Amniotic epithelial cell (primary cell): ENCODE data around the gene GBX1.

ENCODE experiments used
- DNase-seq: peaks from one replicate; pipeline ENCODE4 v3.0.0-alpha.2; 2010; ENCODE audit warnings: low read depth

Gene GBX1

GRCh38 chr7:151173386-151174245 lies 6.1 kb upstream of the GBX1 start:
- no peak for DNase-seq

GRCh38 chr7:151172273-151173141 lies 5.0 kb upstream of the GBX1 start:
- peak; percentile 35 for DNase-seq

GRCh38 chr7:151168787-151169162 lies 1.3 kb upstream of the GBX1 start:
- DNase-seq, result no peak

- DNase-seq, result no peak
These were observed 701 bp upstream of the GBX1 start for GRCh38 chr7:151168003-151168786.

DNA sequence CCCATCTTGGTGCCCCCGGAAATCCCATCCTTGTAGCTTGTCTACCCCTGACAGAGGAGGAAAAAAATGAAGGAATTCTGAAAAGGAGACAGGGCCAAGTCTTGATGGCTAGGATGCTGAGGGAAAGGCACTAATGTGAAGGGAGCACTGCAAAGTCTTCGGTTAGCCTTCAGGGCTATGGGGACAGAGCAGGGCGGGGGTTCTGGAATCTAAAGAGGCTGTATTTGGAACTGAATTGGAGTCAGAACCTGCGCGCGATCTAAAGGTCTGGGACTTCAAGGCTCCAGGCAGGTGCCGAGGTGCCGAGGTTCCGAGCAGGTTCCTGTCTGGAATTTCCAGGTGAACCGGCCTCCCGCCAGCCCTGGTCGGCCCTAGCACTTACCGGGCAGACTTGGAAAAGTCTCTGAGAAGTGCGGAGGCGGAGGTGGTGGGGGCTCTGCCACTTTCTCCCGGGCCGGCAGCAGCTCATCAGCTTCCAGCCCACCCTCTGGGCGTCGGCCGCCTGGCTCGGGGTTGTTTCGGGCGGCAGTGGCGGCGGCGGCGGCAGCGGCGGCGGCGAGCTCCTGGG lies 781 bp downstream of the GBX1 start:
- DNase-seq, result no peak

DNA sequence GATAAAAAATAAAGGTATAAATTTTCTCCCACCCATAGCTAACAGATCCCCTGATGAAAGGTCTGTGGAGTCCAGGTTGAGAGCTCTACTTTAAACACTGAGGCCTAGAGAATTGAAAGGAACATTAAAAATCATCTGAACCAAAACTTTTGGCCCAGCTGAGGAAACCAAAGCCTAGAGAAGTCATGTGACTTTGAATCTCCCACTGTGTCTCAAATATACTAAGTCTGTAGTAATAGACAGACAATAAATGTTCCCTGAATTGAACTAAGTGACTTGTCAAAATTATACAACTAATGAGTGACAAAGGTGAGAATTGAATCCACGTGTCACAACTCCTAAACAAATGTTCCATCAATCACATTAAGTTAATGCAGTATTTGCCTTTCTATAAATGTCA lies 5.7 kb downstream of the GBX1 start:
- DNase-seq, result no peak

- DNase-seq, result peak; percentile 41
These were observed 9.7 kb downstream of the GBX1 start for GRCh38 chr7:151157645-151158329.

DNA sequence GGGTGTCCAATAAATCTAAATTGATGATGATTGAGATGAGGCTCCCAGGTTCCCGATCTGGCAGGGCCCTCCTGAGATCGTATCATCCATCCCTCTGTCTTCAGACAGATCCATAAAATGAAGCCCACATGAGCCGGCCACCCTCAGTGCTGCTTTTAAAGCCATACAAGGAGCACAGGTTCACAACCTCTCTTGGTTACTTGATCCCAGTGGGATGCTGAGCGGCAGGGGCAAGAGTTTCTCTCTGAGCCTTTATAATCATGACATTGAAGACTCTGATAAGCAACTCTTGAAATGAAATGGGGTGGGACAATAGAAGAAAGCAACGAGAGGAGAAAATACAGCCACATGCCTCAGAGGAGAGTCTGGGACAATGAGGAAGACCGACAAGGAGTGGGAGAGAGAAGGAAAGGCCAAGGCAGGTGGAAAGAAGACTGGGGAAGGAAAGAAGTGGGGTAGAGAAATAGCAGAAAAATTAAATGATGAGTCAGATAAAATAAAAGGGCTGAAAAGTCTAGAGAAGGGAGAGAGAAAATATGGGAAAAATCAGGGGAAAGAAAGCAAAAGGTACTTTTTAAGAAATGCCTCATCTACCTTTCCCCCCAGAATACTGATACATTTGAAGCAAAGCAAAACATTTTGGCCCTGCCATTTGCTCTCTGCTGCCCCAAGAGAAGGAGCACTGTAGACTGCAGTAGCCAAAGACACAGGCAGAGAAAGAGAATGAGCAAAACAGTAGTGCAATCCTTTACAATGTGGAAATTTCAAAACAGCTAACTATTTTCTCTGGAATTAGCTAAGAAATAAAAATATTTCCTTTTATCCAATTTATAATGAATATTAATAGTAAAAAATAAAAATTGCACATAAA lies 14.6 kb downstream of the GBX1 start:
- no peak for DNase-seq

DNA sequence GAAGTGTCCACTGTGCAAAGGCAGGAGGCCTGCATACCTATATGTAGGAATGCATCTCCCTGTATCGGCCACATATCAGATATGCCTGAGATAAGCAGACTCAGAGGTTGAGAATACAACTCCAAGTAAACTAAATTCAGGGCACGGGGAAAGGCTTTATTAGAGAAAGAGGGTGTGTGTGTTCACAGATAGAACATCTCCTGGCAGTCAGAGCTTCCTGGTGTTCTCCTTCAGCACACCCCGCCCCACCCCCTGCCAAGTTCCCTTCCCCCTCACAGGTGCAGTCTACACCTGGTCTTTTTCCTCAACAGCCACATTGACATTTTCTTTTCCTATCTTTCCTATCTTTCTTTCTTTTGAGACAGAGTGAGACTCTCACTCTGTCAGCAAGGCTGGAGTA lies 17.1 kb downstream of the GBX1 start:
- no peak for DNase-seq

- no peak for DNase-seq
These were observed 18.9 kb downstream of the GBX1 start for GRCh38 chr7:151148319-151149259.

- DNase-seq, result no peak
These were observed 20.7 kb downstream of the GBX1 start for GRCh38 chr7:151146761-151147160.

- no peak for DNase-seq
These were observed 23.1 kb downstream of the GBX1 start for GRCh38 chr7:151144387-151144786.

- no peak for DNase-seq
These were observed 24.1 kb downstream of the GBX1 start for GRCh38 chr7:151143261-151144015.

- no peak for DNase-seq
These were observed 24.8 kb downstream of the GBX1 start for GRCh38 chr7:151142686-151143040.

GRCh38 chr7:151141855-151142685 lies 25.4 kb downstream of the GBX1 start:
- no peak for DNase-seq

- no peak for DNase-seq
These were observed 26.1 kb downstream of the GBX1 start for GRCh38 chr7:151141311-151141854.

DNA sequence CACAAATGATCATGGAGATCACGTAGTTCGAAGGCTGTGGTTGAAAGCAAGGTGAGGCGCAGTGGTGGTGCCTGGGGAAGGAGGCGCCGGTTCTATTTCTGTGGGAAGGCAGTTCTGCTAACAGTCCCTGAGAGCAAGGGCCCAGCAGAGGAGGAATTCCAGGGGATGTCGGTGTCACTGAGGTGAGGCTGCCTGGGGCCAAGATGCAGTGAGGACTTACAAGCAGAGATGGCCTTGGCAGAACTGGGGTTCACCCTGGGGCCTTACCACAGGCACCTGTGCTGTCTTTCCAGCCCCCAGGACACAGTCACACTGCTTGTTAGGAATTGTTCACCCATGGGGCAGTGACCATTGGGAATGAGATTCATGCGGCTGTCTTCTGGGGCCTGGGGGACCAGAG lies 26.7 kb downstream of the GBX1 start:
- no peak for DNase-seq
